HepG2 (cell line): ENCODE measurements around the gene THSD8. TPM values are rescaled to one million over a fixed set of nuclear protein-coding genes. Genes with fewer than 3 reads are reported as not detected.
A peak's percentile ranks its signal among the peaks of the same experiment; 100 is the strongest.

ENCODE experiments used
- EED ChIP-seq: sonication (generic); formaldehyde crosslinking; IDR thresholded peaks from 2 replicates; pipeline ENCODE4 v1.5.0; 2020; ENCODE audit warnings: mild to moderate bottlenecking, missing genetic modification reagents
- REXO4 ChIP-seq: sonication (generic); formaldehyde crosslinking; IDR thresholded peaks from 2 replicates; pipeline ENCODE4 v1.8.0; 2022; ENCODE audit warnings: missing genetic modification reagents, mild to moderate bottlenecking, borderline replicate concordance
- RFXANK ChIP-seq: IDR thresholded peaks from 2 replicates; pipeline ENCODE4 v1.6.1; 2016
- RXRB ChIP-seq: IDR thresholded peaks from 2 replicates; pipeline ENCODE4 v1.6.1; 2016; ENCODE audit warnings: borderline replicate concordance, missing genetic modification reagents, missing compliant biosample characterization
- SIN3A ChIP-seq: IDR thresholded peaks from 2 replicates; pipeline ENCODE4 v1.6.1; 2011; ENCODE audit warnings: low read depth, mild to moderate bottlenecking, control low read depth, low read length, borderline replicate concordance
- SMARCE1 ChIP-seq: fragments of 450-650 bp; IDR thresholded peaks from 2 replicates; pipeline ENCODE4 v1.6.1; 2017; ENCODE audit warnings: borderline replicate concordance
- SRY ChIP-seq: sonication (generic); formaldehyde crosslinking; IDR thresholded peaks from 2 replicates; pipeline ENCODE4 v1.8.0; 2022; ENCODE audit warnings: mild to moderate bottlenecking, missing genetic modification reagents
- TBL1XR1 ChIP-seq: fragments of 150-350 bp; IDR thresholded peaks from 2 replicates; pipeline ENCODE4 v1.6.1; 2014; ENCODE audit warnings: borderline replicate concordance, low read length; ENCODE audit not compliant: partially characterized antibody
- WIZ ChIP-seq: sonication (generic); formaldehyde crosslinking; IDR thresholded peaks from 2 replicates; pipeline ENCODE4 v1.5.1; 2020; ENCODE audit warnings: mild to moderate bottlenecking, missing genetic modification reagents
- ZFP82 ChIP-seq: sonication (generic); formaldehyde crosslinking; IDR thresholded peaks from 2 replicates; pipeline ENCODE4 v1.5.1; 2020; ENCODE audit warnings: mild to moderate bottlenecking, missing genetic modification reagents, borderline replicate concordance
- ZKSCAN8 ChIP-seq: IDR thresholded peaks from 2 replicates; pipeline ENCODE4 v1.6.1; 2016; ENCODE audit warnings: borderline replicate concordance, missing genetic modification reagents, missing compliant biosample characterization
- ZNF17 ChIP-seq: sonication (generic); formaldehyde crosslinking; IDR thresholded peaks from 2 replicates; pipeline ENCODE4 v1.5.0; 2020; ENCODE audit warnings: mild to moderate bottlenecking, missing genetic modification reagents
- ZNF501 ChIP-seq: sonication (generic); formaldehyde crosslinking; IDR thresholded peaks from 2 replicates; pipeline ENCODE4 v1.5.1; 2020; ENCODE audit warnings: mild to moderate bottlenecking, moderate library complexity, missing genetic modification reagents
- ZNF598 ChIP-seq: sonication (generic); formaldehyde crosslinking; IDR thresholded peaks from 2 replicates; pipeline ENCODE4 v1.5.1; 2020; ENCODE audit warnings: mild to moderate bottlenecking, missing genetic modification reagents, borderline replicate concordance
- polyA plus RNA-seq, 8 experiments: library from polyadenylated mRNA; depleted of rRNA in 3 of 8; stranded (reverse) in 7 of 8; unstranded in 1 of 8; fragments of >200 nt; fragmentation: Illumina TruSeq in 4 of 8; extraction: Trizol in 4 of 8; gene quantifications; 2 replicates each; pipeline versions ENCODE4 v1.2.1 to v1.2.3, GENCODE V29; 2011 to 2016; ENCODE audit warnings: low read depth in 4 of 8, missing spikeins in 1 of 8, mixed read lengths in 1 of 8; ENCODE audit not compliant: insufficient read depth in 1 of 8
- total RNA-seq, 5 experiments: library from RNA; depleted of rRNA; stranded (reverse); fragments of >200 nt; fragmentation: Illumina TruSeq; extraction: Trizol; gene quantifications; 2 replicates each; pipeline ENCODE4 v1.2.3, GENCODE V29; 2016; ENCODE audit warnings: low read depth in 1 of 5
- TF ChIP-seq, protein P1 (sequence below): sonication (generic); formaldehyde crosslinking; IDR thresholded peaks from 2 replicates; pipeline ENCODE4 v1.4.0; 2020; ENCODE audit warnings: missing genetic modification reagents
- TF ChIP-seq, protein P2 (sequence below): sonication (generic); formaldehyde crosslinking; IDR thresholded peaks from 2 replicates; pipeline ENCODE4 v1.5.0; 2020; ENCODE audit warnings: missing genetic modification reagents
- TF ChIP-seq, protein P3 (sequence below): sonication (generic); formaldehyde crosslinking; IDR thresholded peaks from 2 replicates; pipeline ENCODE4 v1.5.1; 2020; ENCODE audit warnings: missing genetic modification reagents, mild to moderate bottlenecking, borderline replicate concordance
- TF ChIP-seq, protein P4 (sequence below): sonication (generic); formaldehyde crosslinking; IDR thresholded peaks from 2 replicates; pipeline ENCODE4 v1.5.0; 2020; ENCODE audit warnings: missing genetic modification reagents, mild to moderate bottlenecking, borderline replicate concordance
- TF ChIP-seq, protein P5 (sequence below): sonication (generic); formaldehyde crosslinking; conservative IDR thresholded peaks from 2 replicates; pipeline ENCODE4 v1.4.0; 2020; ENCODE audit warnings: missing genetic modification reagents
- TF ChIP-seq, protein P6 (sequence below): sonication (generic); formaldehyde crosslinking; IDR thresholded peaks from 2 replicates; pipeline ENCODE4 v1.8.1; 2023; ENCODE audit warnings: missing genetic modification reagents, inconsistent platforms, borderline replicate concordance

The THSD8 gene
- total and polyA plus RNA-seq, 2 of the 13 experiments (the other 11 are each of a cell fraction or from before 2014, with no cell fraction given): 4.8 to 14.9 TPM

DNA sequence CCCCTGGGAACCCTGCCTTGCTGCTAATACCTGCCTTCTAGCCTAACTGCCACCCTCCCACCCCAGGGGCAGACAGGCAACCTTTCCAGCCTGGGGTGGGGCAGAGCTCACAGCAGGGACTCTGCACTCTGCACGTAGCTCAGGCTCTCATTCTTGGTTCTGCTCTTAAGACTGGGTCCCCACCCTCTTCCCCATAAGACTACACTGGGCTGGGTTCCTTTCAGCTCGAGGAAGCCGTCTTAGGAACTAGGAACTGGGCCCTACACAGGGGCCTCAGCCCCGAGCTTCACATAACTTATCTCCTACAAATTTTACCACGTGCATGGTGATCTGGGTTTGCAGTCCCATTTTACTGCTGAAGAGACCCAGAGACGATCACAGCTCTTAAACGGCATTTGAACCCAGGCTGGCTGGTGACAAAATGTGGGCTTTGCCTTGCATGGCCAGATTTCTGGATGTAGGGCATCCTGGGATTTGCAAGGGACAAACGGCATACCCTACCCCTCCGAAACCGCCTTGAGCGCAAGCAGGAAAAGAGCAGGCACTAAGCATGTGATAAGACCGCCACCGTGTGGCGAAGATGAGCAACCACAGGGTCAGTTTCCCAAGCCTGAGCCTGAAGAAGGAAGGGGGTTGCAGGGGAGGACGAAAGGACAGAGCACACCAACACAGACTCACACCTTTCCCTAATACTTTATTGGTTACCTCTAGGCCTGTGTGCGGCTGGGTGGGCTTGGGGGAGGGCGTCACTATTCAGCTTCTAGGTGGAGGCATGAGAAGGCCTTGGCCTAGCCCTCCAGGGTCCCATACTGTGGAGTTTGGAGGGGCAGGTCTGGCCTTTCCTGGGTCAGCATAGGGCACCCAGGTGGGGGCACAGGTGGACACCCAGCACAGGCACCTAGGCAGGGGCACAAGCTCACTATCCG, 5.5 kb upstream of the THSD8 start (continued):
- TF ChIP-seq RXRB (CRISPR knock-in tag) (peak; percentile 30; the same call in 1 of the 2 replicates), REXO4 (CRISPR knock-in tag) (no peak), ZNF17 (no peak), ZNF501 (CRISPR knock-in tag) (peak; percentile 17; the same call in 1 of the 2 replicates), SRY (peak; percentile 75; the same call in 1 of the 2 replicates), ZKSCAN8 (CRISPR knock-in tag) (peak; percentile 82; the same call in 1 of the 2 replicates), ZFP82 (no peak), ZNF598 (CRISPR knock-in tag) (no peak), TBL1XR1 (no peak), SMARCE1 (no peak), RFXANK (CRISPR knock-in tag) (no peak), SIN3A (no peak), WIZ (CRISPR knock-in tag) (no peak), EED (CRISPR knock-in tag) (no peak)
- TF ChIP-seq, protein P1, sequence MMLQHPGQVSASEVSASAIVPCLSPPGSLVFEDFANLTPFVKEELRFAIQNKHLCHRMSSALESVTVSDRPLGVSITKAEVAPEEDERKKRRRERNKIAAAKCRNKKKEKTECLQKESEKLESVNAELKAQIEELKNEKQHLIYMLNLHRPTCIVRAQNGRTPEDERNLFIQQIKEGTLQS: no peak
- TF ChIP-seq, protein P2, sequence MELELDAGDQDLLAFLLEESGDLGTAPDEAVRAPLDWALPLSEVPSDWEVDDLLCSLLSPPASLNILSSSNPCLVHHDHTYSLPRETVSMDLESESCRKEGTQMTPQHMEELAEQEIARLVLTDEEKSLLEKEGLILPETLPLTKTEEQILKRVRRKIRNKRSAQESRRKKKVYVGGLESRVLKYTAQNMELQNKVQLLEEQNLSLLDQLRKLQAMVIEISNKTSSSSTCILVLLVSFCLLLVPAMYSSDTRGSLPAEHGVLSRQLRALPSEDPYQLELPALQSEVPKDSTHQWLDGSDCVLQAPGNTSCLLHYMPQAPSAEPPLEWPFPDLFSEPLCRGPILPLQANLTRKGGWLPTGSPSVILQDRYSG (CRISPR knock-in tag): no peak
- TF ChIP-seq, protein P3, sequence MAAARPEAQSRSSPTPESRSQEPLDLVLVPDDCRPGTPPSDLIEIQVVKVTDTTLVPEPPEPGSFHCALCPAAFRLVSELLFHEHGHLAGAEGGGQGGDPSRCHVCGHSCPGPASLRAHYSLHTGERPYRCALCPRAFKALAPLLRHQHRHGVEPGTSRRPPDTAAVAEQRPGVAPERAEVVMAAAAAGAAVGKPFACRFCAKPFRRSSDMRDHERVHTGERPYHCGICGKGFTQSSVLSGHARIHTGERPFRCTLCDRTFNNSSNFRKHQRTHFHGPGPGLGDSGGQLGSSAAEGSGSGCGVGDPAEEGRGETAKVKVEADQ (CRISPR knock-in tag): no peak
- TF ChIP-seq, protein P4, sequence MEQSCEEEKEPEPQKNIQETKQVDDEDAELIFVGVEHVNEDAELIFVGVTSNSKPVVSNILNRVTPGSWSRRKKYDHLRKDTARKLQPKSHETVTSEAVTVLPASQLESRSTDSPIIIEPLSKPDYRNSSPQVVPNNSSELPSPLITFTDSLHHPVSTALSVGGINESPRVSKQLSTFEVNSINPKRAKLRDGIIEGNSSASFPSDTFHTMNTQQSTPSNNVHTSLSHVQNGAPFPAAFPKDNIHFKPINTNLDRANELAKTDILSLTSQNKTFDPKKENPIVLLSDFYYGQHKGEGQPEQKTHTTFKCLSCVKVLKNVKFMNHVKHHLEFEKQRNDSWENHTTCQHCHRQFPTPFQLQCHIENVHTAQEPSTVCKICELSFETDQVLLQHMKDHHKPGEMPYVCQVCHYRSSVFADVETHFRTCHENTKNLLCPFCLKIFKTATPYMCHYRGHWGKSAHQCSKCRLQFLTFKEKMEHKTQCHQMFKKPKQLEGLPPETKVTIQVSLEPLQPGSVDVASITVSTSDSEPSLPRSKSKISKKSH (CRISPR knock-in tag): 0 out of 2 replicates have a peak, but pooled peaks have one; percentile 20
- TF ChIP-seq, protein P5, sequence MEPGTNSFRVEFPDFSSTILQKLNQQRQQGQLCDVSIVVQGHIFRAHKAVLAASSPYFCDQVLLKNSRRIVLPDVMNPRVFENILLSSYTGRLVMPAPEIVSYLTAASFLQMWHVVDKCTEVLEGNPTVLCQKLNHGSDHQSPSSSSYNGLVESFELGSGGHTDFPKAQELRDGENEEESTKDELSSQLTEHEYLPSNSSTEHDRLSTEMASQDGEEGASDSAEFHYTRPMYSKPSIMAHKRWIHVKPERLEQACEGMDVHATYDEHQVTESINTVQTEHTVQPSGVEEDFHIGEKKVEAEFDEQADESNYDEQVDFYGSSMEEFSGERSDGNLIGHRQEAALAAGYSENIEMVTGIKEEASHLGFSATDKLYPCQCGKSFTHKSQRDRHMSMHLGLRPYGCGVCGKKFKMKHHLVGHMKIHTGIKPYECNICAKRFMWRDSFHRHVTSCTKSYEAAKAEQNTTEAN (CRISPR knock-in tag): no peak
- TF ChIP-seq, protein P6, sequence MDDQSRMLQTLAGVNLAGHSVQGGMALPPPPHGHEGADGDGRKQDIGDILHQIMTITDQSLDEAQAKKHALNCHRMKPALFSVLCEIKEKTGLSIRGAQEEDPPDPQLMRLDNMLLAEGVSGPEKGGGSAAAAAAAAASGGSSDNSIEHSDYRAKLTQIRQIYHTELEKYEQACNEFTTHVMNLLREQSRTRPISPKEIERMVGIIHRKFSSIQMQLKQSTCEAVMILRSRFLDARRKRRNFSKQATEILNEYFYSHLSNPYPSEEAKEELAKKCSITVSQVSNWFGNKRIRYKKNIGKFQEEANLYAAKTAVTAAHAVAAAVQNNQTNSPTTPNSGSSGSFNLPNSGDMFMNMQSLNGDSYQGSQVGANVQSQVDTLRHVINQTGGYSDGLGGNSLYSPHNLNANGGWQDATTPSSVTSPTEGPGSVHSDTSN (CRISPR knock-in tag): no peak
